Measurements from ENCODE around the gene FYB1. TPM values are rescaled to one million over a fixed set of nuclear protein-coding genes. Genes with fewer than 3 reads are reported as not detected.

Gene FYB1
- total RNA-seq, 2 donors from 2014 or later = 3.1 to 4.0 TPM

DNA sequence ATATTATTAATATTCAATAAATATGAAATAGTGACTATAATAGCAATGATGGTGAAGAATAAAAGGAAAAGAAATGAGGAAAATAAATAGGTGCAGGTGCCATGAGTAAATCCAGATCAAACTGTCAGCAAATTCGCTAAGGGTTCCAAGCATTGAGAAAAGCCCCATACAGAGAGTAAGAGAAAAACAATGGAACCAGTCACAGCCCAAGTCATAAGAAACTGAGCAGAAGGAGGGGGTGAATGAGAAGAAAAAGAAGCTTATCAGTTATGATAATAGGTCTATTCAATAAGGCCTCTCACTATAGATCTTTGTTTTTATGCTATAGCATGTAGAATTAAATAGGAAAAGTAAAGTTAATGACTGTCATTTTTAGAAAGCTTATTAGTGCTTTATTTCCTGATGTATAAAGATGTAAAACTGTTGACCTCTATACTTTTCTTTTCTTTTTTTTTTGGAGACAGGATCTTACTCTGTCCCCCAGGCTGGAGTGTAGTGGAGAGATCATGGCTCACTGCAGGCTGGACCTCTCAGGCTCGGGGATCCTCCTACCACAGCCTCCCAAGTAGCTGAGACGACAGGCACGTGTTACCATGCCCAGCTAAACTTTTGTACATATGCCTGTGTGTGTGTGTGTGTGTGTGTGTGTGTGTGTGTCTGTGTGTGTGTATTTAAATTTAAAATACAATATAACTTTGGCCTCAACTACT, 72.4 kb downstream of the FYB1 start:
- Histone ChIP-seq H3K4me3 (no peak overlapping the region), H3K9me3 (no peaks in the 10 kb centered on the region), H3K27me3 (replicated peaks; ENCODE audit: insufficient read depth) (no peaks in the 10 kb centered on the region), H3K36me3 (no peaks in the 10 kb centered on the region), H3K4me1 (replicated peaks) (no peaks in the 10 kb centered on the region), H3K27ac (no peak overlapping the region)
- WGBS = 82% methylated on average over 4 of the region's 4 CpGs
- TF ChIP-seq POLR2A (IDR thresholded peaks at IDR 0.05) (no peak), POLR2AphosphoS5 (IDR thresholded peaks at IDR 0.05) (no peak), CTCF (IDR thresholded peaks at IDR 0.05) (no peak)
- intact Hi-C loops (cut with DNase I) = no loop called here
- DNase-seq (ENCODE audit: low spot score) = no peak

DNA sequence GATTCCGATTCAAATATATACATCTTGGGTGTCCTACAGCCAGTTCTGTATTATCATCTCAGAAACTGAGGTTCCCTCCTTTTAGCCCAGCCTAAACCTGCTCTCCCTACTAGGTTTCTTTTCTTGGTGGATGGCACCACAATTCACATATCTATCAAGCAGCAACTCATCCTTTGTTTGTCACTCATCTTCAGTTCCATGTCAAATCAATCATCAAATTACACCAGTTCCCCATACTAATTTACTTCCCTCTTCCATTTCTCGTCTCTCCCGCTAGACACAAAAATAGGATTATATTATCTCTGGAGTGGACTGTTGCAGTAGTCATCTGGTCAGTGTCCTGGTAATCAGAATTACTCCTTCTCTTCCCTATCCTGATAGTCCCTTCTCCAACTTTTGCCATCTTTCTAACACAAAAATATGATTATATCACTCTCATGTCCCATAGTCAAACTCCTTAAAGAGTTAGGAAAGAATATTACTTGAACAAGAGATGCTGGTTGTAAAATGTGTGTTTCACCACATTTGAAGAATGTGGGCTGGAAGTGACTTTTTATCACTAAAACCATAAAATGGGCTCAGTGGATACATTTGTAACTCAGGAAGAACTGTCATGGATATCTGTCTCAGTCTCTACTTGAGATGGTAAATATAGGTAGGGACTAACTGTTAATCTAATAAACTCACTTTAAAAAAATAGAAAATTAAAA, 76.1 kb downstream of the FYB1 start:
- H3K9me3 ChIP-seq = no peaks in the 10 kb centered on the region
- no peak for DNase-seq (ENCODE audit: low spot score)
- TF ChIP-seq POLR2A (IDR thresholded peaks at IDR 0.05) (no peak), CTCF (IDR thresholded peaks at IDR 0.05) (no peak), POLR2AphosphoS5 (IDR thresholded peaks at IDR 0.05) (no peak)
- 89% methylated on average over 3 of the region's 3 CpGs for WGBS
- H3K27ac ChIP-seq = no peak overlapping the region
- no peaks in the 10 kb centered on the region for H3K27me3 ChIP-seq (replicated peaks; ENCODE audit: insufficient read depth)
- H3K36me3 ChIP-seq = no peaks in the 10 kb centered on the region
- no peak overlapping the region for H3K4me3 ChIP-seq
- intact Hi-C loops (cut with DNase I) = no loop called here
- no peaks in the 10 kb centered on the region for H3K4me1 ChIP-seq (replicated peaks)

DNA sequence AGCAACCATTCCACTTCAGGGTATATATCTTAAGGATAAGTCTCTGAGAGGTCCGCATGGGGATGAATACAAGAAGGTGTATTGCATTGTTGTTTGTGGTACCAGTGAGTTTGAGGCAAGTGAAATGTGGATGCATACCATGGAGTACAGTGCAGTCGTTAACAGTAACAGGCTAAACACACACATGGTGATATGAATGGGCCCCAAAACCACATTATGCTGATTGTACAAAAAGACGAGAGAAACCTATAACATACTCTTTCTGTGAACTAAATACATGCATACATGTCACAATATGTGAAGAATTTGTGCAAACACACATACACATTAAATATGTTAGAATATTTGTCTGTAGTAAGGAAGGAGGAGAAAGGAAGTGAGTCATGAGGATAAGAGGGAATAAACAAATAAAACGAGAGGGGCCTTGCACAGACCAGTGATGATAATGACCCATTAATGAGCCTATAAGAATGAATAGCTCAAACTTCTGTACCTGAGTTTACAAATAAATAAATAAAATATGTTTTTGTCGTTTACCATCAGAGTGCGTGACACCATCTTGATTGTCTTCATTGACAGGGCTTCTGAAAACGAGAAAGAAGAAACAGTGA, 78.7 kb downstream of the FYB1 start:
- Histone ChIP-seq H3K4me3 (no peak overlapping the region), H3K9me3 (no peaks in the 10 kb centered on the region), H3K4me1 (replicated peaks) (no peaks in the 10 kb centered on the region), H3K36me3 (no peaks in the 10 kb centered on the region), H3K27me3 (replicated peaks; ENCODE audit: insufficient read depth) (no peaks in the 10 kb centered on the region), H3K27ac (no peak overlapping the region)
- intact Hi-C loops (cut with DNase I) = no loop called here
- DNase-seq (ENCODE audit: low spot score) = no peak
- TF ChIP-seq CTCF (IDR thresholded peaks at IDR 0.05) (no peak), POLR2AphosphoS5 (IDR thresholded peaks at IDR 0.05) (no peak), POLR2A (IDR thresholded peaks at IDR 0.05) (no peak)
- 83% methylated on average over 7 of the region's 7 CpGs for WGBS

DNA sequence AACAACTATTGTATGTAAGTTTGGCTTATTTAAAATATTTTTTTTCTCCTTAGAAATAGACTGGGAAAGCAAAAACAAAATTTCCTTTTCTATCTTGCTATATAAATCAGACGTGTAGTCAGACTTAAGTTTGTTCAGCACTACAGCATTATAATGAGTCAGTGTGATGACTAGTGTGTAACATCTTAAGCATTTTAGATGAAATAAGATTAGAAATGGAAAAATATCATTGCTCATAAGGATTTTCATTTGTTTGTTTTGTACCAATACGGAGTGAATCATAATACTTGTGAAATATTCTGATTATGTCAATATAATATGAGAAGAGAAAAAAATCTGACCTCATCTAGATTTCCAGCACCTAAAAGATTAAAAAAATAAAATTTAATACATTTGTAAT, 80.5 kb downstream of the FYB1 start:
- intact Hi-C loops (cut with DNase I) = no loop called here

More for the DNA sequence above, 80.5 kb downstream of the FYB1 start:
- Histone ChIP-seq H3K9me3 (no peaks in the 10 kb centered on the region), H3K4me1 (replicated peaks) (no peaks in the 10 kb centered on the region), H3K36me3 (no peaks in the 10 kb centered on the region), H3K27me3 (replicated peaks; ENCODE audit: insufficient read depth) (no peaks in the 10 kb centered on the region), H3K4me3 (no peak overlapping the region), H3K27ac (no peak overlapping the region)
- DNase-seq (ENCODE audit: low spot score) = no peak
- 49% methylated on average over 2 of the region's 2 CpGs for WGBS
- TF ChIP-seq POLR2AphosphoS5 (IDR thresholded peaks at IDR 0.05) = no peak
- no peak for TF ChIP-seq POLR2A (IDR thresholded peaks at IDR 0.05)
- no peak for TF ChIP-seq CTCF (IDR thresholded peaks at IDR 0.05)
